B cell (primary cell): ENCODE results near the gene NUCB1. TPM values are rescaled to one million over a fixed set of nuclear protein-coding genes. Genes with fewer than 3 reads are reported as not detected.

Source experiments
- ATAC-seq: fragments of 200-7000 bp; cut with Tn5 transposase; one replicate; pipeline ENCODE4 v1.10.0; 2021; ENCODE audit warnings: low read depth, mild to moderate bottlenecking, moderate number of reproducible peaks, moderate library complexity
- CTCF ChIA-PET: fragments of 350-600 bp; sonication (Branson Sonifier 250); formaldehyde crosslinking; loops from one replicate; lab custom pipeline; 2021; ENCODE audit warnings: antibody characterized with exemption, inconsistent platforms; lab: Charles Lee
- POLR2A ChIA-PET: fragments of 350-600 bp; sonication (Branson Sonifier 250); formaldehyde crosslinking; loops from one replicate; lab custom pipeline; 2021; ENCODE audit warnings: antibody characterized with exemption; lab: Charles Lee
- DNase-seq: peaks from one replicate; pipeline ENCODE4 v3.0.0; 2013
- H2AFZ ChIP-seq: 2 replicates; pipeline ENCODE4 v1.6.1; 2012; ENCODE audit warnings: mild to moderate bottlenecking, low read depth, low read length; ENCODE audit not compliant: insufficient read depth, poor library complexity, severe bottlenecking
- H3K27ac ChIP-seq, 2 donors: 1 replicate in 1 of 2; 2 replicates in 1 of 2; pipeline ENCODE4 v1.5.1; 2012 to 2013; ENCODE audit warnings: low read length in 2 of 2, mild to moderate bottlenecking in 2 of 2, moderate library complexity in 1 of 2
- H3K27me3 ChIP-seq, 4 experiments: fragments of 200-600 bp in 1 of 4; sonication (generic) in 1 of 4; replicated peaks in 1 of 4; 1 replicate in 2 of 4; 2 replicates in 2 of 4; pipeline versions ENCODE4 v1.6.1 to v1.7.0; 2013 to 2016; ENCODE audit warnings: low read length in 3 of 4, mild to moderate bottlenecking in 2 of 4, mixed read lengths in 1 of 4, moderate library complexity in 1 of 4; ENCODE audit not compliant: insufficient read depth in 4 of 4, control insufficient read depth in 3 of 4; ENCODE audit errors: control extremely low read depth in 1 of 4
- H3K36me3 ChIP-seq, 2 experiments: replicated peaks in 1 of 2; 1 replicate in 1 of 2; 2 replicates in 1 of 2; pipeline versions ENCODE4 v1.6.1 to v1.7.1; 2013; ENCODE audit warnings: low read length in 1 of 2; ENCODE audit not compliant: insufficient read depth in 2 of 2, control insufficient read depth in 1 of 2; ENCODE audit errors: control extremely low read depth in 1 of 2, extremely low read depth in 1 of 2
- H3K4me1 ChIP-seq, 2 donors: fragments of 200-600 bp in 1 of 2; sonication (generic) in 1 of 2; 1 replicate in 1 of 2; 2 replicates in 1 of 2; pipeline versions ENCODE4 v1.5.1 to v1.6.1; 2013 to 2017; ENCODE audit warnings: low read length in 2 of 2; ENCODE audit not compliant: control insufficient read depth in 2 of 2, insufficient read depth in 2 of 2
- H3K4me2 ChIP-seq: replicated peaks from 2 replicates; pipeline ENCODE3; 2012; ENCODE audit warnings: mild to moderate bottlenecking, low read depth, low read length; ENCODE audit not compliant: poor library complexity, severe bottlenecking
- H3K4me3 ChIP-seq, 5 experiments: fragments of 200-600 bp in 1 of 5; sonication (generic) in 1 of 5; 1 replicate in 3 of 5; 2 replicates in 2 of 5; pipeline versions ENCODE4 v1.5.1 to v1.7.0; 2011 to 2016; ENCODE audit warnings: low read length in 4 of 5, mild to moderate bottlenecking in 4 of 5, low read depth in 2 of 5, control low read depth in 1 of 5, moderate library complexity in 1 of 5; ENCODE audit not compliant: insufficient read depth in 1 of 5; ENCODE audit errors: control extremely low read depth in 1 of 5, extremely low read depth in 1 of 5
- H3K79me2 ChIP-seq: fragments of 200-600 bp; sonication (generic); one replicate; pipeline ENCODE4 v1.6.0; 2016; ENCODE audit warnings: low read length; ENCODE audit not compliant: control insufficient read depth, insufficient read depth
- H3K9ac ChIP-seq: fragments of 200-600 bp; sonication (generic); 2 replicates; pipeline ENCODE4 v1.6.1; 2017; ENCODE audit warnings: mild to moderate bottlenecking, low read length, moderate library complexity
- H3K9me3 ChIP-seq, 3 donors: one replicate each; pipeline versions ENCODE4 v1.6.1 to v1.7.1; 2013; ENCODE audit warnings: low read length in 2 of 3; ENCODE audit not compliant: control insufficient read depth in 2 of 3, insufficient read depth in 1 of 3; ENCODE audit errors: control extremely low read depth in 1 of 3
- H4K20me1 ChIP-seq: 2 replicates; pipeline ENCODE4 v1.6.0; 2012; ENCODE audit warnings: mild to moderate bottlenecking, low read length; ENCODE audit not compliant: insufficient read depth, control insufficient read depth, poor library complexity, severe bottlenecking
- H3K27ac Mint-ChIP-seq: one replicate; pipeline ENCODE4 v1.8.0; 2021; ENCODE audit warnings: mixed read lengths
- H3K27me3 Mint-ChIP-seq: one replicate; pipeline ENCODE4 v1.8.0; 2021; ENCODE audit warnings: mixed read lengths
- H3K4me1 Mint-ChIP-seq: one replicate; pipeline ENCODE4 v1.8.0; 2021; ENCODE audit warnings: mixed read lengths
- H3K4me3 Mint-ChIP-seq: one replicate; pipeline ENCODE4 v1.8.0; 2021; ENCODE audit warnings: mixed read lengths
- H3K9me3 Mint-ChIP-seq: one replicate; pipeline ENCODE4 v1.8.0; 2022; ENCODE audit warnings: mixed read lengths; ENCODE audit not compliant: insufficient read depth
- CTCF ChIP-seq: fragments of 200-600 bp; IDR thresholded peaks from one replicate; pipeline ENCODE4 v1.8.0; 2022; ENCODE audit warnings: antibody characterized with exemption, mild to moderate bottlenecking
- EZH2 ChIP-seq: IDR thresholded peaks from 2 replicates; pipeline ENCODE4 v1.6.1; 2012; ENCODE audit warnings: borderline replicate concordance, low read depth, mild to moderate bottlenecking, moderate library complexity, low read length; ENCODE audit not compliant: insufficient read depth, poor library complexity, severe bottlenecking
- WGBS: methylation state at CpG from one replicate; pipeline ENCODE4 v1.1.5; 2013; ENCODE audit warnings: missing lambda C conversion rate; ENCODE audit not compliant: insufficient coverage; 5-methylcytosine and 5-hydroxymethylcytosine counted together
- intact Hi-C: fragments of 100-400 bp; cut with micrococcal nuclease; formaldehyde crosslinking; loops from one replicate; pipeline ENCODE4 v1.10.0; 2022
- polyA plus RNA-seq: library from polyadenylated mRNA; depleted of rRNA; stranded (reverse); fragments of >200 nt; gene quantifications from 2 replicates; pipeline ENCODE4 v1.2.3, GENCODE V29; 2012
- total RNA-seq, 2 donors: library from RNA; stranded (reverse); fragments of 120-200 nt in 1 of 2; gene quantifications; 1 replicate in 1 of 2; 2 replicates in 1 of 2; pipeline versions ENCODE4 v1.2.3 to v1.2.4, GENCODE V29; 2013 to 2022

The NUCB1 gene
- total and polyA plus RNA-seq, 2 donors (not counting 1 experiment from before 2014, with no cell fraction given) = 118 to 134 TPM

DNA sequence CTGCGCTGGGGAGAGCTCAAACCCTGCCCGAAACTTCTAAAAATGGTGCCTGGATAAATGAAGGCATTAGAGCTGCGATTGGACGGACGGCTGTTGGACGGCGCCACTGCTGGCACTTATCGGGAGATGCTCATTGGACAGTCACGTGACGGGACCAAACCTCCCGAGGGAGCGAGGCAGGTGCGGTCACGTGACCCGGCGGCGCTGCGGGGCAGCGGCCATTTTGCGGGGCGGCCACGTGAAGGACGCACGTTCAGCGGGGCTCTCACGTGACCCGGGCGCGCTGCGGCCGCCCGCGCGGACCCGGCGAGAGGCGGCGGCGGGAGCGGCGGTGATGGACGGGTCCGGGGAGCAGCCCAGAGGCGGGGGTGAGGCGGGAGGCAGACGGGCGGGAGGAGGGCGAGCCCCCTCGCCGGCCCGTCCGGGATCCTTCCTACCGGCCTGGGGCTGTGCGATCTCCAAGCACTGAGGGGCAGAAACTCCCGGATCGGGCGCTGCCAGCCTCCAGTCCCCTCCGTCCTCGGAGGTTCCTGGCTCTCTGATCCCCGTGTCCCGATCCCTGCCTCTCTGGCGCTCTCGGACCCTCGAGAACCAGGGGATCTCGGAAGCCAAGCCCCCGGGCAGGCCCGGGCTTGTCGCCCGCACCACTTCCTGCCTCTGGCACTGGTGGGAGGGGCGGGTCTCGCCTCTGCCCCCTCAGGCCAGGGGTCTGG lies 54.6 kb downstream of the NUCB1 start, which contains the start of gene BAX:
TSS of gene BAX (plus strand) at position 281 of the 713 bp plus-strand sequence. CDS start at position 335, 54 bp downstream.
- peaks cover 1 to 3% of the 10 kb centered on the region in 2 experiments for H3K36me3 ChIP-seq
- Mint-ChIP-seq H3K27ac (peak within 1 kb of the TSS; percentile 92), H3K4me3 (peak within 1 kb of the TSS; percentile 85), H3K4me1 (peaks cover 20% of the 10 kb centered on the region), H3K9me3 (no peaks in the 10 kb centered on the region), H3K27me3 (no peaks in the 10 kb centered on the region)
- H3K9ac ChIP-seq = peak within 1 kb of the TSS; percentile 90
- WGBS = under 1% methylated on average over 71 of the region's 71 CpGs
- CTCF ChIA-PET = interaction anchor here (0.7 to 2.1 kb wide), 5 partner anchors 11 to 554 kb away, joined by 3 to 14 read pairs (median 4); partner anchors contain the start of gene FTL
- DNase-seq = peak; percentile 92
- H4K20me1 ChIP-seq = no peaks in the 10 kb centered on the region
- intact Hi-C loops = loop anchor here (1.0 to 5.0 kb wide), 5 partner anchors 11 to 317 kb away; partner anchors contain the start of genes DBP, DHDH, FTL and NUCB1
- H3K27me3 ChIP-seq = no peaks in the 10 kb centered on the region
- peaks cover 23% of the 10 kb centered on the region for H3K79me2 ChIP-seq
- H3K4me2 ChIP-seq = peak within 1 kb of the TSS; percentile 94
- no peaks in the 10 kb centered on the region for H3K9me3 ChIP-seq
- H2AFZ ChIP-seq = peak within 1 kb of the TSS; percentile 86
- TF ChIP-seq EZH2 (no peak), CTCF (no peak)
- peak within 1 kb of the TSS; percentile 47 to 99 (median 87) for H3K4me3 ChIP-seq
- H3K4me1 ChIP-seq = peaks cover 6 to 16% of the 10 kb centered on the region in 2 donors
- ATAC-seq = peak; percentile 88
- peak within 1 kb of the TSS; percentile 84 to 89 for H3K27ac ChIP-seq
- POLR2A ChIA-PET = interaction anchor here (0.6 to 1.0 kb wide), 10 partner anchors 8 to 705 kb away, joined by 3 to 8 read pairs (median 4); partner anchors contain the start of genes FTL, GYS1, NUCB1 and RUVBL2
